GM18507 (cell line): ENCODE data around the gene PASK.
A peak's percentile ranks its signal among the peaks of the same experiment; 100 is the strongest.

Experiments used
- DNase-seq: peaks from one replicate; pipeline ENCODE4 v3.0.0; 2011; ENCODE audit warnings: low read depth; ENCODE audit not compliant: insufficient read length; ENCODE audit errors: extremely low spot score
- FAIRE-seq: peaks from 2 replicates; lab custom pipeline; 2011; peaks lifted over from hg19 to GRCh38; lab: Jason Lieb, UNC

Gene PASK

DNA sequence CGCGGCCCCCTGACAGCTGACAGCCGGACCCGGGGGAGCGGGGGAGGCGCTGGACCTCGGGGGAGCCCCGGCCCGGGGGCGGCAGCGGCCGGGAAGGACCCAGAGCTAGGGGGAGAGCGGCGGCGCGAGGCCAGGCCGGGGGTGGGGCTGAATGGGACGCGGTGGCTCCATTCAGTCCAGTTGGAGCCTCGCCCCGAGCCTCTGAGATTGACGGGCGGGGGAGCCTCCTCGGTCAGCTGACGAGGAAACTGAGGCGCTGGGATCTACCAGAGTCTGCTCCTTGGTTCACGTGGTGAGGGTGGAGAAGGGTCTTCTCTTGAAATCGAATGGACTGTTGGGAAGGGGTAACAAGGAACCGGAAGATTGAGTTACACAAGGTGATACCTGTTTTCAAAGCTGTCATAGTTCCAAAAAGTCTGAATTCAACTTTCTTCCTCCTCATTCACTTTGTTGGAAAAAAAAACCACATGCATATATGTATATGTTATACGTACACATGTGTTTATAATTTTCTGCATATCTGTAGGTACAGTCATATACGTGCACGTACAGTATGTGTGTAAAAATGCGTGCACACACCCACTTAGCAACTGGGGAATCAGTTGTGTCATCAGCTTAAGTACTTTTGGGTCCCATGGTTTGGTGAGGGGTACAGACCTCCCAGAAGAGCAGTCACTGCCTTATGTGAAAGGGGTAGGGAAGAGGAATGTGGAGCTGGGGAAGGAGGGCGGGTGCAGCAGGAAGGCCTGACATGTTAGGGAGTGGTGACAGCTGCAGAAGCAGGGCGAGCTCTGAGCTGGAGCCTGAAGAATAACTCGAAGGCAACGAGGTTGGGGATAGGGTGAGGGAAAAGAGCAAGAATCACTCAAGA is 1.6 kb upstream of the PASK start:
- no peak for FAIRE-seq

GRCh38 chr2:241149925-241150659 is 820 bp upstream of the PASK start, which contains the start of gene PPP1R7:
TSS of gene PPP1R7 (plus strand) at chr2:241150467. CDS start at chr2:241150496, 29 bp downstream.
- DNase-seq (peak; percentile 99), FAIRE-seq (peak; percentile 95)

More for the DNA sequence above, 1.6 kb upstream of the PASK start:
- DNase-seq, result no peak

- DNase-seq (no peak), FAIRE-seq (no peak)
Observed at GRCh38 chr2:241149675-241149924, 328 bp upstream of the PASK start.

- FAIRE-seq (peak; percentile 50), DNase-seq (no peak)
Observed at GRCh38 chr2:241148239-241148638, 1.0 kb downstream of the PASK start.

DNA sequence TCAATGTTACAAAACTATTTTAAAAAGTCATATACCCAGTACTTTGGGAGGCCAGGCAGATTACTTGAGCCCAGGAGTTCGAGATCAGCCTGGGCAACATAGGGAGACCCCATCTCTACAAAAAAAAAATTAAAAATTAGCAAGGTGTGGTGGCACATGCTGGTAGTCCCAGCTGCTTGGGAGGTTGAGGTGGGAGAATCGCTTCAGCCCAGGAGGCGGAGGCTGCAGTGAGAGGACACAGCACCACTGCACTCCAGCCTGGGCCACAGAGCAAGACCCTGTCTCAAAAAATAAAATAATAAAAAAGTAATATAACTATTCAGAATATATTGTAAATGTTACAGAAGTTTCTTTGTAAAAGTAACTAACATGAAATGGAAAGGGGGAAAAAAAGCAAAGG is 1.9 kb downstream of the PASK start:
- DNase-seq (no peak), FAIRE-seq (no peak)

- FAIRE-seq (no peak), DNase-seq (no peak)
Observed at GRCh38 chr2:241146286-241146685, 3.0 kb downstream of the PASK start.

- DNase-seq, result no peak
- no peak for FAIRE-seq
Observed at GRCh38 chr2:241142593-241142992, 6.7 kb downstream of the PASK start.

DNA sequence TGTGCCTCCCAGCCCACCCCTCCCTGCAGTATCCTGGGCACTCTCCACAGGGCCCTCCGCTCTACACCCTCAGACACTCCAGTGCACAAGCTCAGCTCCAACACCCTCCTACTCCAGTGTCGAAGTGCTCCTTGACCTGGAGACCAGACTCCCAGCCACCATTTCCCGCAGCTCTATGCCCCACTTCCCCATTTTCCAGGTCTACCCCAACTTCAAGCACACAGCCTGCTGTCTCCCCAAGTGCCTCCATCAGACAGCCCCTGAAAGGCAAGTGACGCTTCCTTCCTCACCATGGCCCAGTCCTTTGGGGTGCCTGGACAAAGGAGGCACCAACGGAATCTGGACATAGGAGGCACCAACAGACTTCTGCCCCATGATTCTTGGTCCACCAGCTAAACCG is 7.2 kb downstream of the PASK start:
- DNase-seq (no peak), FAIRE-seq (no peak)

DNA sequence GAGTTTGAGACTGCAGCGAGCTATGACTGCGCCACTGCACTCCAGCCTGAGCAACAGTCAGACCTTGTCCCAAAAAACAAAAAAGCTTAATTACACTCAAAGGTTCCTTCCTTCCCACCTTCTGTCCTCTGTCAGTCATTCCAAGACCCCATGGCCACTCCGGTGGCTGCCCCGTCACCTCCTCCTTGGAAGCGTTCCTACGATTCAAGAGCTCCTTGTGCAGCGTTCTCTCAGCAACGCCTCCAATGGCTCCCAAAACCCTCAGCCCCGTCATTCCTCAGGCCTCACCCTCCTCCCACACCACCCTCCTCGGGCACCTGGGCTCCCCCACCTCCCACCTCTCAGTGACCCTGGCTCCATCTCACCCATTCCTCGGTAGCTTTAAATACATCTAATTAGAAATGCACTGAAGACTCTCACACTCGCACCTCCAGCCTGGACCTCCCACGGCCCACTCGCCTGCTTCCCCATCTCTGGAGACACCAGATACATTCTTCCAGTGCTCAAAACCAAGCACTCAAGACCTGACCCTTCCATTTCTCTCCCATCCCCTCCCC is 8.0 kb downstream of the PASK start:
- DNase-seq (no peak), FAIRE-seq (no peak)

- no peak for DNase-seq
- FAIRE-seq, result no peak
Observed at GRCh38 chr2:241140445-241140840, 8.8 kb downstream of the PASK start.

DNA sequence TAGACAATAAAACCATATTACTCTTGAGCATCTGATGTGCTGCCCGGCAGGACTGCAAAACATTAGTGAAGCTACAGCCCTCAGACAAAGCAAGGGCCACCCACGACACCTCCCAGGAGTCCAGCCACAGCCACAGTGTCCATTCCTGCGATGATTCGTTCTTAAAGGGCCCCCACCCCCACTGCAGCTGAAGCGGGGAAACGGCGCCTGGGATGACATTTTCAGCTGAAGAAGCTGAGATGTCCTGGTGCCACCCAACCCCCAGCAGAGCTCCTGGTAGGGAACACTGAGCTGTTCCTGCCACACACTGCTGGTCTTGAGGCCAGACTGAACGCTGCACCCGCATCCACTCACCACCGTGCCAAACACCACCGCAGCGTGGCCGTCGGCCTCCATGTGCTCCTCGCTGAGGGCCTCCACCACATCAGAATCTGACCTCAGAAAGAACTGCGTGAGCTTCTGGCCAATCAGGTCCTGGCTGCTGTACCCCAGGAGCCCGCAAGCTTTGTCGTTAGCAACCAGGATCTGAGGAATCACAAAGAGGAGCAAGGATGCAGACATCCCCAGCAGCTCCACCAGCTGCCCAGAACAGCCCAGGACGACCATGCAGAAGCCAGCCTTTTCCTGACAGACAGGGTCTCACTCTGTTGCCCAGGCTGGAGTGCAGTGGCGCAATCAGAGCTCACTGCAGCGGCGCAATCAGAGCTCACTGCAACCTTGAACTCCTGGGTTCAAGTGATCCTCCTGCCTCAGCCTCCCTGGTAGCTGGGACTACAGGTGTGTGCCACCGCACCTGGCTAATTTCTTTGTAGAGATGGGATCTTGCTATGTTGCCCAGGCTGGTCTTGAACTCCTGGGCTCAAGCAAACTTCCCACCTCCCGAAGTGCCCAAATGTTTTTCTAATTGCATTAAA is 9.5 kb downstream of the PASK start:
- DNase-seq (no peak), FAIRE-seq (no peak)

DNA sequence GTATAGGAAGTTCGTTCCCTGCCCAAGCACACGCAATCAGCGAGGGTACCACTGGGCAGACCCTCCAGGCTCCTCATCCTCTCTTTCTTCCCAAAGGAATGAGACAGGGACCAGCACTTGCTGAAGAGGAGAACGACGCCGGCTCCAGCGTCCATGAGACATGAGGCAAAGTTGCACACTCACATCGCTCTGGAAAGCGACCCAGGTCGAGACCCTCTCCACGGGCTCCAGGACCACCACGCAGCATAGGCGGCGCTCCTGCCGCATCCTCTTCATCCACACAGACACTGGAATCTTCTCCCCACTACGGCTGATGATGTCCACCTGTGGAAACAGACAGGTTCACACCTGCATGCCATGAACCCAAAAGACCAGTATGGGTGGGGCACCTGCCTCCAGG is 10.8 kb downstream of the PASK start:
- DNase-seq (no peak), FAIRE-seq (no peak)

GRCh38 chr2:241137276-241138190 is 11.7 kb downstream of the PASK start:
- FAIRE-seq (no peak), DNase-seq (no peak)

DNA sequence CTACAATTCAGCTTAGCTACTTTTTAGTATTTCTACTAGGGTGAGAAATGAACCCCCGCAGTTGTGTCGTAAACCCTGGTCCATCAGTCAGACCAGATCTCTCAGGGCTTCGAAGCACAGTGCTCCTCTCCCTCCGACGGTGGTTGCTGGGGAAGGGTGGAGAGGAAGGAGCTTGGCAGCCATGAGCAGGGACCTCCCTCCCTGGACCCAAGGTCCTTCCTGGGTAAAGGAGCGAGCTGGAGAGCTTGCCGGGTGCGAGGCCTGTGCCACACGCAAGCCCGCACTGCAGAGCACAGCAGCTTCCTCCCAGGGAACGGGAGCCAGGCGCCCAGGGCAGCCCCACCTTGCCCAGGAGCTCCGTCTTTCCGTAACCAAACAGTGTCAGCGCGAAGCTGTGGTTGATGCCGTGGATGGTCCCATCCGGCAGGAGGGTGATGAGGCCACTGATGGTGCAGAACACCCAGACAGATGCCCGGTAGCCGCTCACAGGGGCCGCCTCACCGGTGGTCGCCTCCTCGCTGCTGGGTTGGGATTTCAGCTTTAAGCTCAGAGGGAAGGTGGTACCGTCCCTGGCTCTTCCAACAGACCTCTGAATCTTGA is 12.5 kb downstream of the PASK start:
- DNase-seq (no peak), FAIRE-seq (no peak)

DNA sequence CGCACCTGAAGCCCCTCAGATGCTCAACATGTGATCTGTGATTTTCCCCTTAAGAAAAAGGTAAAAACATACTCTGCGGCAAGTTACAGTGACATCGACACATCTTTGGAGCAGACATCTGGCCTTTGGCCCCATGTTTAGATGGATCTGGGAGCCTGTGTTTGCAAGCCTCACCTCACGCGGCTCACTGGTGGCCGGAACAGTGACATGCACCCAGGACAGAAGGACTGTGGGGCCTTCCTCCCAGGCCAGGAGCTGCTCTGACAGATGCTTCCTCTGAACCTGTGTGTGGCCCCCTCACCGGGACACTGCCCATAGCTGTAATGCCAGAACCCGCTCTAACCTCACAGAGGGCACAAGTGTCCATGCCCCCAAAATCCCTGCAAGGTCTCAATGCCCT is 13.1 kb downstream of the PASK start:
- no peak for FAIRE-seq

DNA sequence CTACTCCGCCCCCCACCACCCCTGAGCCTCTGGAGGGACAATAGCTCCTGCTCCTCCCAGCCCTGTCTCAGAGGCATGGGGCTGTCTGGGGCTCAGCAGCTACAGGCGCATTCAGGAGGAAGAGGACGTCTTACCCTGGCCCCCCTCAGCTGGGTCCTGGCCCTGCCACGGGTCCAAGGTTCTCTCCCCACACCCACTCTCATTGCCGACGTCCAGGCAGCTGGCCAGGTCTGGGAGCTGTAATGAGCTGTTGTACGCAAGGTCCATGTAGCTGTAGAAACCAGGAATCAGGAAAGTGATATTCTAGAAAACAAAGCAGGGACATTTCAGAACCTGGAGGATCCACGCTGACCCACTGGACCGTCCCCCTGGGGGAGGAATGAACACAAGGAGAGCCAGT is 13.5 kb downstream of the PASK start:
- DNase-seq (no peak), FAIRE-seq (no peak)

More for the DNA sequence above, 13.1 kb downstream of the PASK start:
- no peak for DNase-seq

DNA sequence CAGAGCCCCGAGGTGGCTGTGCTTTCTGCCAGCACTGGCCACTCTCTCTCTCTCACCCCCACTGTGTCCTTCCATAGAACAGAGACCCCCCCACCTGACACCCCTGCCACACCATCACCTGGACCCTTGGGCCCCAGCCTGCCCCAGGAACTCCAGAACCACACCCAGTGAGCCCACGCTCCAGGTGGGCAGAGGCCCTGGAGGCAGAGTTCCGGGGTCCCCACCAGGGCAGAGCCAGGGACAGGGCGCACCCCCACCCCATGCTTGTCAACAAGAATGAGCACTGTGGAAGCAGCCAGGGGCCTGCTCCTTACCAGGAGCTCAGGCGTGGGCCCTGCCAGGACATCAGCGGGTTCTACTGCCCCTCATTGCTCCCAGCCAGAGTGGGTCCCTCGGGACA is 14.6 kb downstream of the PASK start:
- DNase-seq (no peak), FAIRE-seq (no peak)

- DNase-seq (no peak), FAIRE-seq (no peak)
Observed at GRCh38 chr2:241133436-241133820, 15.8 kb downstream of the PASK start.
